COLO829 (cell line): Measurements from ENCODE around the gene GRM4.
A peak's percentile ranks its signal among the peaks of the same experiment; 100 is the strongest.

Experiments
- DNase-seq: peaks from one replicate; pipeline ENCODE4 v3.0.0; 2012; ENCODE audit warnings: low spot score

The GRM4 gene

GRCh38 chr6:34062815-34063214, 83.1 kb downstream of the GRM4 start:
- no peak for DNase-seq

- DNase-seq, result no peak
Observed at GRCh38 chr6:34062156-34062555, 83.7 kb downstream of the GRM4 start.

GRCh38 chr6:34061348-34061747, 84.5 kb downstream of the GRM4 start:
- DNase-seq, result no peak

- DNase-seq, result no peak
Observed at GRCh38 chr6:34059914-34060313, 86.0 kb downstream of the GRM4 start.

GRCh38 chr6:34059136-34059731, 86.7 kb downstream of the GRM4 start:
- no peak for DNase-seq

- no peak for DNase-seq
Observed at GRCh38 chr6:34057790-34058189, 88.1 kb downstream of the GRM4 start.

GRCh38 chr6:34057191-34057590, 88.7 kb downstream of the GRM4 start:
- DNase-seq, result no peak

- peak; percentile 70 for DNase-seq
Observed at GRCh38 chr6:34056305-34057108, 89.4 kb downstream of the GRM4 start.

GRCh38 chr6:34055223-34055933, 90.5 kb downstream of the GRM4 start:
- peak; percentile 51 for DNase-seq

- no peak for DNase-seq
Observed at GRCh38 chr6:34053721-34054120, 92.2 kb downstream of the GRM4 start.

GRCh38 chr6:34052918-34053608, 92.8 kb downstream of the GRM4 start:
- DNase-seq, result no peak

GRCh38 chr6:34052071-34052825, 93.6 kb downstream of the GRM4 start:
- no peak for DNase-seq

GRCh38 chr6:34051331-34051919, 94.5 kb downstream of the GRM4 start:
- no peak for DNase-seq

- DNase-seq, result no peak
Observed at GRCh38 chr6:34050691-34051090, 95.2 kb downstream of the GRM4 start.

- no peak for DNase-seq
Observed at GRCh38 chr6:34049395-34050342, 96.2 kb downstream of the GRM4 start.

GRCh38 chr6:34047913-34048867, 97.7 kb downstream of the GRM4 start:
- no peak for DNase-seq

GRCh38 chr6:34046617-34047016, 99.3 kb downstream of the GRM4 start:
- DNase-seq, result no peak

- no peak for DNase-seq
Observed at GRCh38 chr6:34045771-34046170, 100.1 kb downstream of the GRM4 start.
